Body of pancreas (tissue), 4 donors: ENCODE data around the gene LRRTM1.

Experiments used
- POLR2A ChIP-seq, 3 donors: fragments of 450-650 bp; IDR thresholded peaks; one replicate each; pipeline ENCODE4 v1.6.1; 2016; ENCODE audit warnings: antibody characterized with exemption in 3 of 3, mild to moderate bottlenecking in 2 of 3
- TF ChIP-seq, protein P1 (sequence below), 7 experiments: fragments of 450-650 bp in 4 of 7; fragments of 200-600 bp in 3 of 7; sonication (generic) in 3 of 7; IDR thresholded peaks; one replicate each; pipeline ENCODE4 v1.5.1; 2016 to 2019; ENCODE audit warnings: antibody characterized with exemption in 7 of 7

DNA sequence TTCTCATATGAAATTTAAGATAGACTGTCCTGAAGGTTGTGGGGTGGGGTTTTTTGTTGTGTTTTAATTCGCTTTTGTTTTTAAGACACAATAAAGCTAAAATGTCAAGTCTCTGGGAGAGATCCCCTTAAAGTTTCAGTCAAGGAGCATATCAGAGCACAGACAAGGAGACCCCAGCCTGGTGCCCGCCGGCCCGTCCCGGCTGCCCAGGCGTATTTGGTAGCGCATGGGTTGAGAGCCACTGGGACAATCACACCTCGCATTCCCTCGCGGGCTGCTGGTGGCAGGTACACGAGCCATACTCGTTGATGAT is 2.6 kb downstream of the LRRTM1 start:
- TF ChIP-seq, protein P1, sequence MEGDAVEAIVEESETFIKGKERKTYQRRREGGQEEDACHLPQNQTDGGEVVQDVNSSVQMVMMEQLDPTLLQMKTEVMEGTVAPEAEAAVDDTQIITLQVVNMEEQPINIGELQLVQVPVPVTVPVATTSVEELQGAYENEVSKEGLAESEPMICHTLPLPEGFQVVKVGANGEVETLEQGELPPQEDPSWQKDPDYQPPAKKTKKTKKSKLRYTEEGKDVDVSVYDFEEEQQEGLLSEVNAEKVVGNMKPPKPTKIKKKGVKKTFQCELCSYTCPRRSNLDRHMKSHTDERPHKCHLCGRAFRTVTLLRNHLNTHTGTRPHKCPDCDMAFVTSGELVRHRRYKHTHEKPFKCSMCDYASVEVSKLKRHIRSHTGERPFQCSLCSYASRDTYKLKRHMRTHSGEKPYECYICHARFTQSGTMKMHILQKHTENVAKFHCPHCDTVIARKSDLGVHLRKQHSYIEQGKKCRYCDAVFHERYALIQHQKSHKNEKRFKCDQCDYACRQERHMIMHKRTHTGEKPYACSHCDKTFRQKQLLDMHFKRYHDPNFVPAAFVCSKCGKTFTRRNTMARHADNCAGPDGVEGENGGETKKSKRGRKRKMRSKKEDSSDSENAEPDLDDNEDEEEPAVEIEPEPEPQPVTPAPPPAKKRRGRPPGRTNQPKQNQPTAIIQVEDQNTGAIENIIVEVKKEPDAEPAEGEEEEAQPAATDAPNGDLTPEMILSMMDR (IDR thresholded peaks at IDR 0.05) = no peak
- TF ChIP-seq POLR2A (IDR thresholded peaks at IDR 0.05) = no peak
